Activated T-helper 1 cell treated with Interleukin-2 at 50 U/mL for 16 hours (primary cell): ENCODE results near the gene NOP58.
"Not testable (repeated sequence)": the region's sequence is repeated elsewhere in the genome, so short reads cannot be mapped to it uniquely, and the experiment has no call there.

Source experiments
- DNase-seq: peaks from one replicate; pipeline ENCODE4 v3.0.0-alpha.2; 2020; ENCODE audit warnings: low read depth

NOP58 gene

DNA sequence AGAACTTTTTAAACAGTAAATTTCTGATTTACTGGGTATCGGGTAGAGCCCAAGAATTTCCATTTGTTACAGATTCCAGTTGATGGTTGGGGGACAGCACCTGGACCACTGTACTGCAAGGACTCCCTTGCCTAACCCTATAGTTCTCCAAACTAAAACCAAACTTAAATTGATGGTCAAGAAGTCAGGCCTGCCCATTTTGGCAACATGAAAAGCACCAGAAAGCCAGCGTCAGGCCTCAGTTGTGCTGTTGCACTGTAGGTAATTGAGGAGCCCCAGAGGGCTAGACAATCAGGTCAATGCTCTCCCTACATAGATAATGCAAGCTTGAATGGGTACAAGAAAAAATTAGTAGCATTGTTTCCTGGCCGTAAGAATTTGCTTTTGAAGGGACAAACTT, 40.5 kb downstream of the NOP58 start:
- no peak for DNase-seq

DNA sequence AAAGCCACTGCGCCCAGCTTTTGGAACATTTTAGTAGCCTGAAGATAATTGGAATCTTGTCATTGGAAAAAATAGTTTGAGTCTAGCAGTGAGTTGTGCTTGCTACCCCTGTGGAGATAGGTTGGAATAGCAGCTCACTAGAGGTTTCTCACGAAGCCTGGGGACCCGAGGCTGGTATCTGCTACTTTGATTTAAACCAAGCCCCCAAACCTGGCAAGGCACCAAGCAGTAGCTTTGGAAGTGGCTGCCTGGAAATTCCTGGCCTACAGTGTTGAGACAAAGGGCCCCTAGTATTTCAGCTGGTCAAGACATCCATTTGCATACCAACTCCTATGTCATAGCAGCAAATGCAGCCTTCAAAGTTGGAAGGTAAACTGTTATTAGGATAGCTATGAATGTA, 42.1 kb downstream of the NOP58 start:
- no peak for DNase-seq

DNA sequence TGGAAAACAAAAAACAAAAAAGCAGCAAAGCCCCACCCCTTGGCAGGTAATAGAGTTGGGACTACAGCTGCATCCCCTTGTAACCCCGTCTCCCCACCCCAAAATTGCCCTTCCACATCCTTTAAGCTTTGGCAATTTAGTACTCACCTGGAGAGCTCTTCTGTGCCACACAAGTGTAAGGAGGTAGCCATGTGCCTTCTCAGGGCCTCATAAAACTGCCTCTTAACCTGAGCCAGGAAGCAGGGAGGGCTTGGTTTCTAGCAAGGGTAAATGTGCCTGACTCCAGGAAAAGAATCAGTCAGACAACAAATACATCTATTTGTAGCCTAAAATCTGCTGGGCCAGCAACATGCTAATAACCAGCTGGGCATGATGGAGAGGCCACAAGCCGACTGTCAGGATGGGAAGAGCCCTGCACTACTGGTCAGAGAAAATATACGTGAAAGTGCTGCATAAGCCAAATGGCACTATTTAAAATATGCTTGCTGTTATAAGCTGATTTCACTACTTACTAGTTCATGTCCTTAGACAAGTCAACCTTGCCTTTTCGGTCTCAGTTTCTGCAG, 46.3 kb downstream of the NOP58 start:
- DNase-seq = no peak

DNA sequence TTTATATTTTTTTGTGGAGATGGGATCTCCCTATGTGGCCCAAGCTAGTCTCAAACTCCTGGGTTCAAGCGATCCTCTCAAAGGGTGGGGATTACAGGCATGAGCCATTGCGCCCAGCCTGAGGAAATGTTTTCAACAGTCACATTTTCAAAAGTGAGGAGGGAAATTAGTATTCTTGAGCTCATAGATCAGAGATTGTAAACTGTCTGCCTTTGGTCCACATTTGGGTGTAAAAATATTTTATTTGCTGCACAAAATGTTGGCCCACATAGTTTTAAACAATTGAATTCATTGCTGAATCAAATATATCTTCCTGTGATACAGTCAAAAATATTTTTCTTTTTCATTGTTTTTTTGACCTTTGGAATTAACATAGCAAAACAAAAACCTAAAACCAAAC, 48.6 kb downstream of the NOP58 start:
- no peak for DNase-seq

DNA sequence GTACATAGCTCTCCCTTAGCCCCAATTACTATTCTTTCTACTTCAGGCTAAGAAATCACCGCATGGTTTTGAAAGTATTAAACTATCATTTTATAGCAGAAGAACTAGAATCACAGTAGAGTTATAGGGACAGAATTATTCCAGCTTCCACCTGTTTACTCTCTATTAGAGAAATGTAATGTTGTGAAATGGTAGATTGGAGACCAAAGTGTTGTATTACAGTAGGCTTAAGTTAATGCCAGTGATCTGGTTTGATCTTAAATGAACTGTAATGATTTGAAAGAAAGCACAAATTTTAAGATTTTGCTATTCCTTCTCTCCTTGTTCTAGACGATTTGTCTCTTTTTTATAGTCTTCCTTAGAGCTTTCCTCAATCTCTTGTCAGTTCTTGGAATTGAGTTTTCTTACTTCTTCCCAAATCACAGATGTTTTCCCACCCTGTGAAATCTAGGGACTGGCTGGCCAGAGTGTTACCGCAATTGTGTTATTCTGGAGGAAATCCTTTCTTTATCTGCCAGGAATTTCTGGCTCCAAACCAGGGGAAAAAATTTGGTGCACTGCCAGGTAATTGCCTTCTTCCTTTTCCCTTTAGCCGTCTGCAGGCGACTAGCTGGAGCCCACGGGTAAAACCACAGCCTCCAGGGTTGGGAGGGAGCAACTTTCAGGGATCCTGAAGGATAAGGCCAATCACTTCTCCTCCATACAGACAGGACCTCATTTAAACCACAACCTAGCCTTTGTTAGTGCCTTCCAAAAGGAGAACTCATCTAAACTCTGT, 51.7 kb downstream of the NOP58 start:
- DNase-seq = no peak

DNA sequence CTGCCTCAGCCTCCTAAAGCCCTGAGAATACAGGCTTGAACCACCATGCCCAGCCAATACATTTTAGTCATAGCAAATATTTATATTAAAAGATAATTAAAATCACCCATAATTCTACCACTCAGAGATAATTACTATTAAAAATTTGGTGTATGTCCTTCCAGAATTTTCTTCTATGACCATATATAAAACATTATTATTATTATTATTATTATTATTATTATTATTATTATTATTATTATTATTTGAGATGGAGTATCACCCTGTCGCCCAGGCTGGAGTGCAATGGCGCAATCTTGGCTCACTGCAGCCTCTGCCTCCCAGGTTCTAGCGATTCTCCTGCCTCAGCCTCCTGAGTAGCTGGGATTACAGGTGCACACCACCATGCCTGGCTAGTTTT, 54.8 kb downstream of the NOP58 start:
- not testable (repeated sequence) for DNase-seq

DNA sequence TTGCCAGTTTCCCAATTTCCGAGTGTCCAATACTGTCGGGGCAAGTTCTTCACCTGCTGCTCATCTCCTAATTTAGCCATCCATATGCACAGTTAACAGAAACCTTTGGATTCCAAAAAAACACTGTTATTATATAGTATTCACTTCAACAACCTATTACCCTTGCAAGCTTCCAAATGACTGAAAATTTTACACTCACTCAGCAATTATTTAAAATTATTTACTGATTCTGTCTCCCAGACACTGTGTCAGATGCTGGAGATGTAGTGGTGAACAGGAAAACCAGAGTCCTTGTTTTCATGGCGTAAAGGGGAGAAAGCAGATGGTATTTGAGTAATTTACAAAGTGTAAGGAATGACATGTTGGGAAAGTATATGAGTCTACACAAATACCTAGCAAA, 56.9 kb downstream of the NOP58 start:
- DNase-seq = no peak

DNA sequence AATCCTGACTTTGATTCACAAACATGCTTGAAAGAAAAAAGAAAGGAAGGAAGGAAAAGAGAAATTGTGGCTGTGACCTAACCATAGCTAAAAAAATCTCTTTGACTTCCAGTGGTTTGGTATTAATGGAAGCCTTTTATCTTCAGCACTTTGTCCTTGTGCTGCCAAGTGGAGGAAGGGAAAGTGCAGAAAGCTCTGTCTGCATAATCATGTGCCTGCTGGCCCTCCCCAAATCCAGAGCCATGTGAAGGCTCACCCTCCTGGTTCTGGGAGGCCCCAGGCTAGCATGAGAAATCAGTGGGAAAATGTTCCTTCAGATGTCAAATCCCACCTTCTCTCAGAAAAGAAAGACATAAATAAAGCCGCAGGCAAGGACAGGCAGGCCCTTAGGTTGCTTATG, 62.3 kb downstream of the NOP58 start:
- DNase-seq = no peak

DNA sequence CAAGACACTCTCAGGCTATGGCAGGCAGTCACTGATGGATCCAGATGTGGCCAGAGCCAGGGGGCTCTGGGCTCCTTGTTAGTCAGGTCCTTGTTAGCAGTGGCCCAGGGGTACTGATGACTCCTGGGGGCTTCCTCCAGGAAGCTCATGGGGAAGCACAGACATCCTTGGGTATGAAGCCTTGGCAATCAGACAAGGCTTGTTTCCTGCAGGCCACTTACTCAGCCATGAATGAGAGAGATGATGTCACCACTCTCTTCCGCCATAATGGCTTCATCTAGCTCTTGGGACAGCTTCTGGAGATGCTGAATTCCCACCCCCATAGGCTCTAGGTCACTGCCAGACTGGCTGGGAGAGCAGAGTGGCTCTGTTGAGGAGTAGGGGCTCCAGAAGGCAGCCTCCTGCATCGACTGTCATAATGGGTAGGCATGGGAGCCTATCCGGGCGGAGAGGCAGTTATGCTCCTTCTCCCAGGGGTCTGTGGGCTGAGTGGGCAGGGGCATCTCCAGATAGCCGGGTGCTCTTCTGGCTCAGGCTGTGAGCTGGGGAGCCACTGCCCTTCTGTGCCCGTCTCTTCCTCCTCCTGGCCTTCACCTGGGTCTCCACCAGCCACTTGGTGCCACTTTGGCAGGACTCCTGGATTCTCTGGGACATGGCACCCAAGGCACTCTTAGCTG, 70.4 kb downstream of the NOP58 start:
- DNase-seq = no peak

DNA sequence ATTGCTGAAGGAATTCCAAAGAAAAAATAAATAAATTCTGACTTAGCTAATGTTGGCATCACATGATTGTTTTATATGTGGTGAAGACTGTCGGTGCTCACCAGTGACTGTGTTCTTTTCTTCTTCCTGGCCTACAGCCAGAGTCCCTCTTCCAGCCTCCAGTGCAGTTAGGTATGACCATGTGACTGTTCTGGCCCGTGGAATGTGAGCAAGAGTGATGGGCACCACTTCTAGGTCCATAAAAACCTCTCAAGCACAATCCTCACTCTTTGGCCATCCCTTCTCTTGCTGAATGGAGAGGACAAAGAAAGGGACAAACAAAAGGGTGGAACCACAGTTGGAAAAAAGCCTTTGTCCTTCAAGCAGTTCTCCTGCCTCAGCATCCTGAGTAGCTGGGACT, 71.6 kb downstream of the NOP58 start:
- DNase-seq = no peak

DNA sequence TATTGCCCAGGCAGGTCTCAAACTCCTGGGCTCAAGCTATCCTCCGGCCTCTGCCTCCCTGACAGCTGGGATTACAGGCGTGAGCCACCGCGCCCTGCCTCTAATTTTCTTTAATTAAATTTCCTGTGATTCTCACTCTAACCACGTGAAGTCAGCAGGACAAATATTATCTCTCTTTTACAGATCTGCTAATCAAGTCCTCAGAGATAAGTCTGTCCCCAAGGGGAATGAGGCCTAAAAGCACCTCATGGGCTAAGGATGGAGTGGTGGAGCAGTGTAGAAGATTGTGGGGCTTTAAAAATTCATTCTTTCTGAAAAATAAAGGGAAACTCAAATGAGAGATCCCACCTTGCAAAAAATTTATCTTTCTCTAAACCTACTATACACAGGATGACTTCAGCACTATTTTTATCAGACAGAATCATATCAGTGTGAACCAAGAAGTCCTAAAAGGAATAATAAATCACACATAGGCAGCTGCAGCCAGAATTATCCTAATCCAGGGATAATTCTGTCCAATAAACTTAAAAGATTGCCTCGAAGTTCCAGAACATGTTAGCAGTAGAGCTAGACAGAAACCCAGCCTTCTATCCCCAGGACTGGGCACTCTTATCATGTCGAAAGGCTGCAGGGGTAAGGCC, 72.3 kb downstream of the NOP58 start:
- no peak for DNase-seq

DNA sequence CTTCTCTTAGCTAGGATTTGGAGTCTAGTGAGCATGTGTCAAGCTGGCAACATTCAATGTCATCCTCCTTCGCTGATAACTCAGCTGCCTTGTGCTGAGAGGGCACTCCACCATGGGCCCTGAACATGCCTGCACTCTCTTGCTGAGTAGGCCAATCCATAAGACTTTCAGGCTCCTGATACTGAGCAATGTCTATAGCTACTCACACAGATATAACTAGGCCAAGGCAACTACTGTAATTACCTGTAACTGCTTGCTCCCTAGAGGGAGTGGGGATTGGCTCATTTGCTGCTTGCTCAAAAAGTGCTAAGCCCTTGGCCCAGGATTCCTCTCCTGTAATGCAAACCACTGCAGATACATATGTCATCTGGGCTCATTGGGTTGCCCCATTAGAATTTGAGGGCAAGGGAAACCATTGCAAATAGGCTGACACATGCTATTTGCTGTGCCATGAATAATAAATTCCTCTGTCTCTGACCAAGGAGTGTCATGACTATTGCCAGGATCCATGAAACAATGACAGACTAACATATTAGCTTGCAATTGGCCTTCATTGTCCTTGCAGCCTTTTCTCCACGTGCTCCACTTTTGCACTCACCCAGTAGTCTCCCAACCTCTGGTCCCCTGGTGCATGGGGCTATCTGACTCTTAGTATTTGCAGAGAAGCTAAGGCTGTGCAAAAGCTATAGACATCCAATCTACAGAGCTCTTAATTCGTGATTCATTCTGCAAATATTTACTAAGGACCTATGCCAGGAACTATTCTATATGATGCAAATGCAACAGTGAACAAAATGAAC, 73.7 kb downstream of the NOP58 start:
- no peak for DNase-seq

DNA sequence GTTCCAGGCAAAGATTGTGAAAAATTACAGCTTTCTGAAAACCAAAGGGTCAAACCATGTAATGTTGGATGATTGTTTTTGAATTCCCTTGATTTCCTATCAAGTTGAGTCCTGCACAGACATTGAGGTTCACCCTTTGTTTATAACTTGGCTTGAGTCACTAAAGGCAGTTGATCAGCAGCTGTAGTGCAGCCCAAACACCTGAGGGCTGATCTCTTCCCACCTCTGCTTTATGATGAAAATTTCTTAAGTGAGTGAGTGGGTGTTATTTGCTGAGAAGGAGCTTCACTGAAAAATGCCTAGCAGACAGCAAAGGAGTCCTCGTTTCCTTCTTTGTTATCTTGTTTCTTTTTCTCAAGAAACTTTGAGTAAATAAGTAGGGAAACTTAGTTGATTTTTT, 78.6 kb downstream of the NOP58 start:
- DNase-seq = no peak

DNA sequence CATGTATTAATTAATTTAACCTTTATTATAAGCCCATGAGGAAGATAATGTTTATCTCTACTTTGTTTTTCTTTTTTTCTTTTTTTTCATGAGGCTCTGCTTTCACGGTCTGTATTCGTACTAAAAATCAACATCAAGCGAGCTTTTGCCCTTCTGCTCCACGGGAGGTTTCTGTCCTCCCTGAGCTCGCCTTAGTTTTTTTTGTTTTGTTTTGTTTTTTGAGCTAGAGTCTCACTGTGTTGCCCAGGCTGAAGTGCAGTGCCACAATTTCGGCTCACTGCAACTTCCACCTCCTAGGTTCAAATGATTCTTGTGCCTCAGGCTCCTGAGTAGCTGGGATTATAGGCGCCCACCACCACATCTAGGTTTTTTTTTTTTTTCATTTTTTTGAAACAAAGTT, 80.6 kb downstream of the NOP58 start:
- no peak for DNase-seq
